Caco-2 (cell line): ENCODE results near the gene TAF6. TPM values are rescaled to one million over a fixed set of nuclear protein-coding genes. Genes with fewer than 3 reads are reported as not detected.

ENCODE experiments used
- BruUV-seq: library from RNA; stranded (reverse); fragments of 400-500 nt; replicated peaks from 2 replicates; lab custom pipeline; 2021; lab: Mats Ljungman, UMichigan
- CTCF ChIA-PET: fragments of 300-600 bp; sonication (Branson Sonifier 250); formaldehyde crosslinking; loops from one replicate; lab custom pipeline; 2022; ENCODE audit warnings: antibody characterized with exemption; lab: Charles Lee
- POLR2A ChIA-PET: fragments of 300-600 bp; sonication (Branson Sonifier 250); formaldehyde crosslinking; loops from one replicate; lab custom pipeline; 2022; ENCODE audit warnings: antibody characterized with exemption; lab: Charles Lee
- DNase-seq, 2 experiments: peaks; one replicate each; pipeline versions ENCODE4 v3.0.0 to v3.0.0-alpha.2; 2020 to 2022
- H3K27me3 ChIP-seq: replicated peaks from 2 replicates; pipeline ENCODE4 v1.6.0; 2011; ENCODE audit warnings: low read length; ENCODE audit not compliant: control insufficient read depth, insufficient read depth
- H3K36me3 ChIP-seq: 2 replicates; pipeline ENCODE4 v1.5.1; 2011; ENCODE audit warnings: low read length; ENCODE audit not compliant: control insufficient read depth, insufficient read depth
- H3K4me1 ChIP-seq: fragments of 250-450 bp; sonication (Bioruptor Pico); 2 replicates; pipeline ENCODE4 v1.5.1; 2020; ENCODE audit warnings: mild to moderate bottlenecking
- H3K4me3 ChIP-seq: 2 replicates; pipeline ENCODE4 v1.5.1; 2011; ENCODE audit warnings: low read depth, mild to moderate bottlenecking, control low read depth, low read length
- H3K9me3 ChIP-seq: fragments of 250-450 bp; sonication (Bioruptor Pico); 2 replicates; pipeline ENCODE4 v1.5.1; 2020; ENCODE audit warnings: mild to moderate bottlenecking, moderate library complexity
- H3K27ac Mint-ChIP-seq: one replicate; pipeline ENCODE4 v1.8.0; 2022; ENCODE audit warnings: mixed read lengths; ENCODE audit not compliant: unreplicated experiment
- H3K27me3 Mint-ChIP-seq: one replicate; pipeline ENCODE4 v1.8.0; 2022; ENCODE audit warnings: mixed read lengths; ENCODE audit not compliant: insufficient read depth, unreplicated experiment
- H3K36me3 Mint-ChIP-seq: one replicate; pipeline ENCODE4 v1.8.0; 2022; ENCODE audit warnings: mild to moderate bottlenecking, mixed read lengths; ENCODE audit not compliant: insufficient read depth, unreplicated experiment
- H3K4me1 Mint-ChIP-seq: one replicate; pipeline ENCODE4 v1.8.0; 2022; ENCODE audit warnings: low read depth, mixed read lengths; ENCODE audit not compliant: unreplicated experiment
- H3K4me3 Mint-ChIP-seq: one replicate; pipeline ENCODE4 v1.8.0; 2022; ENCODE audit warnings: mild to moderate bottlenecking, moderate library complexity, mixed read lengths; ENCODE audit not compliant: unreplicated experiment
- H3K9me3 Mint-ChIP-seq: one replicate; pipeline ENCODE4 v1.8.0; 2022; ENCODE audit warnings: mixed read lengths; ENCODE audit not compliant: unreplicated experiment
- CTCF ChIP-seq, 2 experiments: fragments of 200-600 bp in 1 of 2; IDR thresholded peaks; 1 replicate in 1 of 2; 2 replicates in 1 of 2; pipeline versions ENCODE4 v1.5.1 to v1.8.0; 2011 to 2022; ENCODE audit warnings: antibody characterized with exemption in 1 of 2, control low read depth in 1 of 2, inconsistent platforms in 1 of 2, low read depth in 1 of 2, low read length in 1 of 2, mild to moderate bottlenecking in 1 of 2, moderate library complexity in 1 of 2; ENCODE audit not compliant: insufficient read depth in 1 of 2, severe bottlenecking in 1 of 2, unreplicated experiment in 1 of 2
- intact Hi-C: fragments of 100-400 bp; cut with micrococcal nuclease; formaldehyde crosslinking; loops from one replicate; pipeline ENCODE4 v1.10.0; 2022; ENCODE audit not compliant: unreplicated experiment
- total RNA-seq: library from RNA; stranded (reverse); gene quantifications from 2 replicates; pipeline ENCODE4 v1.2.3, GENCODE V29; 2022

Gene TAF6
- total RNA-seq, 1 experiment from 2014 or later = 81.2 TPM

GRCh38 chr7:100163006-100163531, 43.9 kb upstream of the TAF6 start:
- no peak for TF ChIP-seq CTCF (IDR thresholded peaks at IDR 0.05; ENCODE audit: insufficient read depth in 1 of 2, low read depth in 1 of 2, low read length in 1 of 2, severe bottlenecking in 1 of 2, unreplicated experiment in 1 of 2)
- Histone ChIP-seq H3K4me1 (peaks cover 26% of the 10 kb centered on the region), H3K4me3 (no peak overlapping the region), H3K9me3 (no peaks in the 10 kb centered on the region), H3K27me3 (no peaks in the 10 kb centered on the region), H3K36me3 (no peaks in the 10 kb centered on the region)
- CTCF ChIA-PET = interaction anchor here (0.7 to 1.1 kb wide), 4 partner anchors 14 to 210 kb away, joined by 3 to 4 read pairs (median 4); partner anchors contain the start of gene GPC2
- no peaks in the 10 kb centered on the region for H3K9me3 Mint-ChIP-seq
- no peak overlapping the region for H3K27ac Mint-ChIP-seq
- intact Hi-C loops = no loop called here
- no peaks in the 10 kb centered on the region for H3K27me3 Mint-ChIP-seq
- peaks cover 30% of the 10 kb centered on the region for H3K4me1 Mint-ChIP-seq
- POLR2A ChIA-PET = interaction anchor here (0.6 to 1.0 kb wide), 3 partner anchors 10 to 80 kb away, joined by 3 read pairs; partner anchors contain the start of gene LAMTOR4
- no peak overlapping the region for H3K4me3 Mint-ChIP-seq
- H3K36me3 Mint-ChIP-seq = peaks cover 22% of the 10 kb centered on the region
- DNase-seq = peak; percentile 64 to 79
- BruUV-seq = no TSS peak

DNA sequence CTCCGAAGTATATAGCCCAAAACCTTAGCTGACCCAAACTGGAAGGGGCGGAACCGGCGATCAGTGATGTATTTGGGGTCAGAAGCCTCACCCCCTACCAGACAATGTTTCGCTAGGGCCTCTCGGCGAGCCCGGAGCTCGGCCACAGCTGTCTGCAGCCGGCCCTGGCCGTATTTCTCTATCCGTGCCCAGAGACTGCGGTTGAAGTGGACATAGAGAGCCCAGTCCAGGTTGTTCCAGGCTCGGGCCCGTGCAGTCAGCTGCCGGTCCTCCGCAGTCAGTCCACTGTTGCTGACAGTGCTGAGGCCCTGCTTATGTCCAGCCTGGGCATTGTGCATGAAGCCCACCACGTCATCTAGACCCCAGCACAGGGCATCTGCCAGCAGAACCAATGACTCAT, 40.9 kb upstream of the TAF6 start:
- H3K27me3 ChIP-seq = no peaks in the 10 kb centered on the region
- Mint-ChIP-seq H3K36me3 (peaks cover 49% of the 10 kb centered on the region), H3K27ac (no peak overlapping the region), H3K4me1 (peaks cover 19% of the 10 kb centered on the region), H3K9me3 (no peaks in the 10 kb centered on the region), H3K4me3 (no peak overlapping the region), H3K27me3 (no peaks in the 10 kb centered on the region)
- DNase-seq = no peak
- no peaks in the 10 kb centered on the region for H3K9me3 ChIP-seq
- H3K4me1 ChIP-seq = peaks cover 27% of the 10 kb centered on the region
- no peak for TF ChIP-seq CTCF (IDR thresholded peaks at IDR 0.05; ENCODE audit: insufficient read depth in 1 of 2, low read depth in 1 of 2, low read length in 1 of 2, severe bottlenecking in 1 of 2, unreplicated experiment in 1 of 2)
- ChIA-PET CTCF (no interaction called here), POLR2A (interaction anchor here (0.6 to 1.6 kb wide), 2 partner anchors 11 to 147 kb away, joined by 3 to 7 read pairs; partner anchors contain the start of gene LAMTOR4)
- no peak overlapping the region for H3K4me3 ChIP-seq
- no TSS peak for BruUV-seq
- no peaks in the 10 kb centered on the region; the same call in 1 of the 2 replicates for H3K36me3 ChIP-seq
- intact Hi-C loops = no loop called here

GRCh38 chr7:100159099-100159623, 40.0 kb upstream of the TAF6 start:
- BruUV-seq = TSS peak; percentile 39
- no peak for DNase-seq
- Mint-ChIP-seq H3K27ac (peak overlapping the region; percentile 90), H3K27me3 (no peaks in the 10 kb centered on the region), H3K9me3 (no peaks in the 10 kb centered on the region), H3K4me1 (peaks cover 20% of the 10 kb centered on the region), H3K36me3 (peaks cover 54% of the 10 kb centered on the region), H3K4me3 (peak overlapping the region; percentile 79)
- CTCF ChIA-PET = interaction anchor here (0.7 kb wide), 1 partner anchor 30 kb away, joined by 4 read pairs; no protein-coding TSS in a partner anchor
- Histone ChIP-seq H3K4me1 (peaks cover 27% of the 10 kb centered on the region), H3K27me3 (no peaks in the 10 kb centered on the region), H3K4me3 (peak overlapping the region; percentile 87), H3K36me3 (no peaks in the 10 kb centered on the region; the same call in 1 of the 2 replicates), H3K9me3 (no peaks in the 10 kb centered on the region)
- intact Hi-C loops = no loop called here
- no peak for TF ChIP-seq CTCF (IDR thresholded peaks at IDR 0.05; ENCODE audit: insufficient read depth in 1 of 2, low read depth in 1 of 2, low read length in 1 of 2, severe bottlenecking in 1 of 2, unreplicated experiment in 1 of 2)
- POLR2A ChIA-PET = interaction anchor here (1.6 kb wide), 1 partner anchor 10 kb away, joined by 7 read pairs; the partner anchor contains the start of gene LAMTOR4
